NT2/D1 (cell line): ENCODE measurements around the gene CCR2.

Experiments
- SUZ12 ChIP-seq: IDR thresholded peaks from 2 replicates; pipeline ENCODE4 v1.6.1; 2011; ENCODE audit not compliant: insufficient read length, insufficient read depth; ENCODE audit errors: extremely low read depth
- YY1 ChIP-seq: IDR thresholded peaks from 2 replicates; pipeline ENCODE4 v1.6.1; 2011; ENCODE audit not compliant: insufficient read length, insufficient read depth

GRCh38 chr3:46407970-46408369 lies 54.1 kb downstream of the CCR2 start:
- TF ChIP-seq SUZ12: no peak
- no peak for TF ChIP-seq YY1
